Heart left ventricle (tissue), 16 donors: Measurements from ENCODE around the gene CASZ1. TPM values are rescaled to one million over a fixed set of nuclear protein-coding genes. Genes with fewer than 3 reads are reported as not detected.

Source experiments
- ATAC-seq, 4 donors: fragments of 200-7000 bp; cut with Tn5 transposase; one replicate each; pipeline ENCODE4 v1.9.1; 2020 to 2022; ENCODE audit warnings: moderate library complexity in 4 of 4, mild to moderate bottlenecking in 3 of 4, moderate number of reproducible peaks in 1 of 4
- DNase-seq, 5 donors: peaks; one replicate each; pipeline ENCODE4 v3.0.0-alpha.2; 2020
- H3K27ac ChIP-seq, 12 donors: fragments of 200-600 bp; sonication (generic) in 4 of 12; one replicate each; pipeline versions ENCODE4 v1.5.0 to v1.8.0; 2016 to 2022; ENCODE audit warnings: mild to moderate bottlenecking in 2 of 12
- H3K27me3 ChIP-seq, 9 donors: fragments of 200-600 bp; sonication (generic) in 2 of 9; one replicate each; pipeline versions ENCODE4 v1.5.1 to v1.8.0; 2016 to 2022; ENCODE audit warnings: mild to moderate bottlenecking in 3 of 9
- H3K36me3 ChIP-seq, 9 donors: fragments of 200-600 bp; sonication (generic) in 2 of 9; one replicate each; pipeline versions ENCODE4 v1.5.0 to v1.8.0; 2018 to 2022; ENCODE audit warnings: mild to moderate bottlenecking in 2 of 9
- H3K4me1 ChIP-seq, 12 donors: fragments of 200-600 bp; sonication (generic) in 4 of 12; one replicate each; pipeline versions ENCODE4 v1.5.0 to v1.8.0; 2016 to 2022; ENCODE audit warnings: mild to moderate bottlenecking in 3 of 12
- H3K4me3 ChIP-seq, 12 donors: fragments of 200-600 bp; sonication (generic) in 4 of 12; one replicate each; pipeline versions ENCODE4 v1.5.0 to v1.8.0; 2017 to 2022; ENCODE audit warnings: mild to moderate bottlenecking in 9 of 12, moderate library complexity in 4 of 12
- H3K9me3 ChIP-seq, 12 donors: fragments of 200-600 bp; sonication (generic) in 4 of 12; one replicate each; pipeline versions ENCODE4 v1.5.0 to v1.8.0; 2016 to 2022; ENCODE audit warnings: mild to moderate bottlenecking in 1 of 12
- CTCF ChIP-seq, 12 donors: fragments of 200-600 bp; sonication (generic) in 4 of 12; IDR thresholded peaks; one replicate each; pipeline versions ENCODE4 v1.5.0 to v1.8.0; 2018 to 2022; ENCODE audit warnings: antibody characterized with exemption in 12 of 12, mild to moderate bottlenecking in 5 of 12
- POLR2A ChIP-seq, 2 donors: fragments of 450-650 bp; IDR thresholded peaks; one replicate each; pipeline ENCODE4 v1.6.1; 2017; ENCODE audit warnings: antibody characterized with exemption in 2 of 2, mild to moderate bottlenecking in 2 of 2, moderate library complexity in 2 of 2
- WGBS, 4 donors: extraction: QIAGEN DNeasy Blood & Tissue Kit in 2 of 4; methylation state at CpG; one replicate each; pipeline versions ENCODE4 v1.1.5 to v1.1.7; 2013 to 2018; 5-methylcytosine and 5-hydroxymethylcytosine counted together
- intact Hi-C, 10 donors: fragments of 100-400 bp; cut with DNase I; formaldehyde crosslinking; loops; one replicate each; pipeline versions ENCODE4 v1.11.1 to v1.14.2; 2022
- polyA plus RNA-seq, 2 donors: library from polyadenylated mRNA; stranded (reverse); fragments of 200-250 nt; gene quantifications; one replicate each; pipeline ENCODE4 v1.2.3, GENCODE V29; 2013
- total RNA-seq, 9 donors: library from RNA; depleted of rRNA in 2 of 9; stranded (reverse); fragments of >200 nt in 2 of 9; fragmentation: NEBNext Ultra II Directional in 3 of 9; extraction: Animal tissue kit (Norgen Biotek cat#: 25700) in 3 of 9; gene quantifications; one replicate each; pipeline versions ENCODE4 v1.1.0 to v1.2.4, GENCODE V29; 2016 to 2023
- donor health status: ischemic (EF 13 %, LVEDD 7.1; RV severe dilation, severe dysfunction).
- donor health status: healthy with polysubstance abuse.
- donor health status: DM: no; HTN: yes; CAD: no.
- donor health status: DM: no; HTN: no; CAD: no.
- donor health status: ischemic (EF 25% LVEDD 6.9; RV normal size, moderate dysfunction).
- donor health status: ischemic (EF 25% LVEDD 5.7; RV mildly dilated, moderate dysfunction).
- donor health status: healthy.
- donor health status: DM: yes; HTN: yes; CAD: no.
- donor health status: ischemic (EF 35%, LVEDD 5.7; RV mildly dilated, moderate dysfunction).
- donor health status: nonischemic (EF 11% LVEDD 7.7; RV severe dilation, severe dysfunction).
- donor health status: DM: yes; HTN: yes; CAD: no.
- donor health status: PGD.
- donor health status: ischemic (EF 29% LVEDD 5.4; RV normal size, mild dysfunction).
- donor health status: nonischemic (EF 23%, LVEDD 6.1; RV moderate dilation, normal function).

CASZ1 gene
- total and polyA plus RNA-seq, 11 donors: 28.8 to 84.9 (median 55.0) TPM

GRCh38 chr1:10785728-10786638, 10.5 kb downstream of the CASZ1 start:
- peaks cover 0 to 18% (median 0%) of the 10 kb centered on the region in 9 donors for H3K27me3 ChIP-seq
- 62 to 67% (median 66%) methylated on average over 28 to 30 of the region's 30 CpGs for WGBS, 4 donors
- H3K9me3 ChIP-seq: no peaks in the 10 kb centered on the region
- H3K4me3 ChIP-seq: no peak overlapping the region
- H3K4me1 ChIP-seq: peaks cover 0 to 91% (median 45%) of the 10 kb centered on the region in 12 donors
- TF ChIP-seq CTCF (IDR thresholded peaks at IDR 0.05) (no peak), POLR2A (IDR thresholded peaks at IDR 0.05) (no peak)
- DNase-seq (peak in 1 of 5 donors; percentile 52), ATAC-seq (peak in 3 of 4 donors; percentile 26 to 48 (median 35))
- no peaks in the 10 kb centered on the region for H3K36me3 ChIP-seq
- intact Hi-C loops: loop anchor here in 5 of 10 donors (5.0 to 10.0 kb wide), 7 partner anchors 34 to 271 kb away; no protein-coding TSS in a partner anchor
- peak overlapping the region in 6 of 12 donors; percentile 13 to 95 (median 39) for H3K27ac ChIP-seq

- Histone ChIP-seq H3K4me1 (peaks cover 0 to 91% (median 47%) of the 10 kb centered on the region in 12 donors), H3K27me3 (peaks cover 0 to 13% (median 0%) of the 10 kb centered on the region in 9 donors), H3K36me3 (no peaks in the 10 kb centered on the region), H3K9me3 (no peaks in the 10 kb centered on the region), H3K27ac (peak overlapping the region in 4 of 12 donors; percentile 26 to 95 (median 72)), H3K4me3 (no peak overlapping the region)
- DNase-seq (no peak), ATAC-seq (no peak)
- TF ChIP-seq POLR2A (IDR thresholded peaks at IDR 0.05) (no peak), CTCF (IDR thresholded peaks at IDR 0.05) (no peak)
- 39 to 49% (median 46%) methylated on average over 11 of the region's 11 CpGs for WGBS, 4 donors
- intact Hi-C loops: loop anchor here in 5 of 10 donors (5.0 to 10.0 kb wide), 7 partner anchors 33 to 270 kb away; no protein-coding TSS in a partner anchor
These were observed 11.3 kb downstream of the CASZ1 start for GRCh38 chr1:10784998-10785727.

GRCh38 chr1:10782491-10783244, 13.8 kb downstream of the CASZ1 start:
- WGBS, 4 donors: 61 to 65% (median 62%) methylated on average over 21 to 24 of the region's 24 CpGs
- no peak for ATAC-seq
- Histone ChIP-seq H3K27me3 (peaks cover 0 to 7% (median 0%) of the 10 kb centered on the region in 9 donors), H3K27ac (no peak overlapping the region), H3K4me1 (peaks cover 0 to 88% (median 36%) of the 10 kb centered on the region in 12 donors), H3K4me3 (no peak overlapping the region), H3K36me3 (no peaks in the 10 kb centered on the region), H3K9me3 (no peaks in the 10 kb centered on the region)
- no peak for DNase-seq
- intact Hi-C loops: loop anchor here in 3 of 10 donors (10.0 kb wide), 3 partner anchors 48 to 268 kb away; no protein-coding TSS in a partner anchor
- TF ChIP-seq CTCF (IDR thresholded peaks at IDR 0.05) (no peak), POLR2A (IDR thresholded peaks at IDR 0.05) (no peak)
